HG03095 (cell line): ENCODE measurements around the gene FAM107A.

Experiments used
- ATAC-seq: cut with Tn5 transposase; IDR thresholded peaks from one replicate; pipeline ENCODE4 v1.9.1; 2021; ENCODE audit warnings: moderate library complexity; ENCODE audit not compliant: unreplicated experiment

The FAM107A gene

GRCh38 chr3:58520403-58521335 lies 56.5 kb downstream of the FAM107A start:
- no peak for ATAC-seq

- ATAC-seq: no peak
Observed at GRCh38 chr3:58519668-58520402, 57.4 kb downstream of the FAM107A start.

- no peak for ATAC-seq
Observed at GRCh38 chr3:58518291-58518789, 58.9 kb downstream of the FAM107A start.

GRCh38 chr3:58514405-58514804 lies 62.8 kb downstream of the FAM107A start:
- no peak for ATAC-seq
